A549 (cell line): ENCODE measurements around the gene PPP1R9A.

Experiments
- CEBPB ChIP-seq, 2 experiments: fragments of >200 bp in 1 of 2; sonication (Bioruptor Twin) in 1 of 2; formaldehyde crosslinking in 1 of 2; IDR thresholded peaks; 2 replicates each; pipeline ENCODE4 v1.6.1; 2012 to 2016
- ELK1 ChIP-seq: fragments of 150-350 bp; IDR thresholded peaks from 2 replicates; pipeline ENCODE4 v1.6.1; 2014; ENCODE audit warnings: low read depth, mild to moderate bottlenecking, low read length
- EP300 ChIP-seq, 2 experiments: fragments of >200 bp; sonication (Bioruptor Twin); formaldehyde crosslinking; IDR thresholded peaks; 2 replicates in 1 of 2; 3 replicates in 1 of 2; pipeline ENCODE4 v1.6.1; 2016 to 2017
- HEYL ChIP-seq: fragments of 250-450 bp; sonication (Bioruptor Pico); IDR thresholded peaks from 2 replicates; pipeline ENCODE4 v1.8.0; 2021; ENCODE audit warnings: mild to moderate bottlenecking, moderate library complexity
- JUN ChIP-seq, 2 experiments: fragments of >200 bp; sonication (Bioruptor Twin); formaldehyde crosslinking; IDR thresholded peaks; 2 replicates in 1 of 2; 3 replicates in 1 of 2; pipeline ENCODE4 v1.6.1; 2016 to 2017
- KDM1A ChIP-seq: fragments of 200-600 bp; sonication (generic); IDR thresholded peaks from 2 replicates; pipeline ENCODE4 v1.6.1; 2016; ENCODE audit warnings: low read depth, mild to moderate bottlenecking
- MYC ChIP-seq: IDR thresholded peaks from 2 replicates; pipeline ENCODE4 v1.6.1; 2012; ENCODE audit warnings: mild to moderate bottlenecking, inconsistent platforms, low read length, improper control_type of control experiment, borderline replicate concordance
- SREBF2 ChIP-seq: fragments of 450-650 bp; IDR thresholded peaks from 2 replicates; pipeline ENCODE4 v1.6.1; 2014; ENCODE audit warnings: mild to moderate bottlenecking, moderate library complexity
- USF2 ChIP-seq: fragments of 450-650 bp; IDR thresholded peaks from 2 replicates; pipeline ENCODE4 v1.6.1; 2014; ENCODE audit warnings: antibody characterized with exemption
- TF ChIP-seq, protein P1 (sequence below): fragments of >200 bp; sonication (Bioruptor Twin); formaldehyde crosslinking; IDR thresholded peaks from 3 replicates; pipeline ENCODE4 v1.5.1; 2016

GRCh38 chr7:94999069-94999351 lies 91.6 kb downstream of the PPP1R9A start:
- TF ChIP-seq, protein P1, sequence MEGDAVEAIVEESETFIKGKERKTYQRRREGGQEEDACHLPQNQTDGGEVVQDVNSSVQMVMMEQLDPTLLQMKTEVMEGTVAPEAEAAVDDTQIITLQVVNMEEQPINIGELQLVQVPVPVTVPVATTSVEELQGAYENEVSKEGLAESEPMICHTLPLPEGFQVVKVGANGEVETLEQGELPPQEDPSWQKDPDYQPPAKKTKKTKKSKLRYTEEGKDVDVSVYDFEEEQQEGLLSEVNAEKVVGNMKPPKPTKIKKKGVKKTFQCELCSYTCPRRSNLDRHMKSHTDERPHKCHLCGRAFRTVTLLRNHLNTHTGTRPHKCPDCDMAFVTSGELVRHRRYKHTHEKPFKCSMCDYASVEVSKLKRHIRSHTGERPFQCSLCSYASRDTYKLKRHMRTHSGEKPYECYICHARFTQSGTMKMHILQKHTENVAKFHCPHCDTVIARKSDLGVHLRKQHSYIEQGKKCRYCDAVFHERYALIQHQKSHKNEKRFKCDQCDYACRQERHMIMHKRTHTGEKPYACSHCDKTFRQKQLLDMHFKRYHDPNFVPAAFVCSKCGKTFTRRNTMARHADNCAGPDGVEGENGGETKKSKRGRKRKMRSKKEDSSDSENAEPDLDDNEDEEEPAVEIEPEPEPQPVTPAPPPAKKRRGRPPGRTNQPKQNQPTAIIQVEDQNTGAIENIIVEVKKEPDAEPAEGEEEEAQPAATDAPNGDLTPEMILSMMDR, result no peak
- TF ChIP-seq USF2, result no peak
- TF ChIP-seq SREBF2, result no peak
- no peak for TF ChIP-seq JUN (IDR thresholded peaks at IDR 0.05)
- no peak for TF ChIP-seq KDM1A
- TF ChIP-seq EP300 (IDR thresholded peaks at IDR 0.05), result no peak
- TF ChIP-seq CEBPB (IDR thresholded peaks at IDR 0.05), result no peak
- no peak for TF ChIP-seq HEYL (CRISPR knock-in tag)
- TF ChIP-seq MYC, result no peak
- no peak for TF ChIP-seq ELK1
